IPS-NIHi11 (cell line): Measurements from ENCODE around the gene OSER1.
A peak's percentile ranks its signal among the peaks of the same experiment; 100 is the strongest.

Source experiments
- DNase-seq: peaks from one replicate; pipeline ENCODE4 v3.0.0; 2012; ENCODE audit warnings: mixed read lengths, low spot score

Gene OSER1

DNA sequence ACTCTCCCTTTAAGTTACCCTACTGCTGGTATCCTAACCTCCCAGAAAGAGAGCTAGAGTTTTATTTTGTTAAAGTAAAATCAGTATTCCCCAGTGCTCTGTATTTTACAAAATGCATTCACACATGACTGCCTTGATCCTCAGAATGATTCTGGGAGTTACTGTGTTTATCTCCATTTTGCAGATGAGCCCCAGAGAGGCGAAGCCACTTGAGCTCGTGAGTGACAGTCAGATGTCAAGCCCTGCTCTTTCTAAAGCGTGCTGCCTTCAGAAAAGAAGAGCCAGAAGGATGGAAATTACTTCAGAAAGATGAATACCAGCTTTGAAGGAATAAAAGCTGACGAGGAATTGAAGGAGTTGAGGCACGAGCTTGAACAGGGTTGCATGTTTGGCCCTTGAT lies 14.1 kb upstream of the OSER1 start:
- DNase-seq: no peak

GRCh38 chr20:44223721-44224120 lies 13.2 kb upstream of the OSER1 start:
- no peak for DNase-seq

DNA sequence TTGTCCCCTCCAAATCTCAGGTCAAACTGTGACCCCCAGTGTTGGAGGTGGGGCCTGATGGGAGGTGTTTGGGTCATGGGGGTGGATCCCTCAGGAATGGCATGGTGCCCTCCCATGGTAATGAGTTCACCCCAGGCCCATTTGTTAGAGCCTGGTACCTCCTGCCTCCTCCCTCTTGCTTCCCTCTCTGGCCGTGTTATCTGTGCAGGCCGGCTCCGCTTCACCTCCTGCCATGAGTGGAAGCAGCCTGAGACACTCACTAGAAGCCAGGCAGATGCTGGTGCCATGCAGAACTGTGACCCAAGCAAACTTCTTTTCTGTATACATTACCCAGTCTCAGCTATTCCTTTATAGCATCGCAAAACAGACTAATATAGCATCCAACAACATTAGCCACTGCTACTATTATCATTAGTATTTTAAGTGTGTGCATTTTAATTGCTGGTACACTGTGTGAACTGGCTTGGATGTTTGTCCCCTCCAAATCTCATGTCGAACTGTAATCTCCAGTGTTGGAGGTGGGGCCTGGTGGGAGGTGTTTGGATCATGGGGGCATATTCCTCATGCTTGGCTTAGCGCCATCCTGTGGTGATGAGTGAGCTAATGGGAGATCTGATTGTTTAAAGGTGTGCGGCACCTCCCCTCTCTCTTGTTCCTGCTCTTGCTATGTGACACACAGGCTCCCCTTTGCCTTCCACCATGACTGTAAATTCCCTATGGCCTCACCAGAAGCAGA lies 12.2 kb upstream of the OSER1 start:
- peak; percentile 29 for DNase-seq

DNA sequence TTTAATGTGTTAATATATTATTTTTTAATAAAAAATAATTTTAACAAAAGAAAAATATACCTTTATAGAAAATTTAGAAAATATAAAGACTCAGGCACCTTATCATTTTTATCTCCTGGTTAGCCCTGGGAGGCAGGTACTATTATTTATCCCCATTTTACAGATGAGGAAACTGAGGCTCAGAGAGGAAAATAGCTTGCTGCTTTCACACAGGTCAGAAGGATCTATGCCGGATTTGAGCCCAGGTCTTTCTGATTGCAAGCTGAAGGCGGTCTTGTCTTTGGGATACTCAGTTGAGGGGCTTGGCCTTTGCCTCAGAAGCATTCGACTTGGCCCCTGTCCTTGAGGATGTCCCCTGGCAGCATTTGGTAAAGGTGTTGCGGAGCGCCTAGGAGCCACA lies 11.5 kb upstream of the OSER1 start:
- DNase-seq: no peak

- no peak for DNase-seq
These were observed 10.9 kb upstream of the OSER1 start for GRCh38 chr20:44221368-44221954.

GRCh38 chr20:44219791-44220190 lies 9.2 kb upstream of the OSER1 start:
- no peak for DNase-seq

DNA sequence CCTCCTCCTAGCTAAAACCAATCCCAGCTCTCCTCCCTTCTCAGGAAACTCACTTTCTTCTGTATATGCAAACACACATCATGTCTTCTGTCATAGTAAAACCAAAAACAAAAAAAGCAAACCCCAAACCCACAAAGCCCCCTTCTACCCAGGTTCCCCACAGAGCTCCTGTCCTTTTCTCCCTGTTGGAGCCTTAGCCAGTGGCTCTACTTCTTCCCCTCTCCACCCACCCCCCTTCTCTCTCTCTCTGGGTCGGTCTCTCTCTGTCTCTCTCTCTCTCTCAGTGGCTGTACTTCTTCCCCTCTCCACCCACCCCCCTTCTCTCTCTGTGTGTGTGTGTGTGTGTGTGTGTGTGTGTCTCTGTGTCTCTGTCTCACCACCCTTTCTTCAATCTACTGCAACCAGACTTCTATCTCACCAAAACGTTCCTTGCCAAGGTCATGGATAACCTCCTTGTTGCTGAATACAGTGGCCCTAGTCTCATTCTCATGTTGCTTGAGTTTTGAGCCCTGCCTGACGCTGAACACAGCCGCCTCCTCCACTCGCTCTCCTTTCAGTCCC lies 8.7 kb upstream of the OSER1 start:
- no peak for DNase-seq

GRCh38 chr20:44218446-44218845 lies 7.9 kb upstream of the OSER1 start:
- DNase-seq: no peak

GRCh38 chr20:44217342-44218092 lies 6.9 kb upstream of the OSER1 start:
- DNase-seq: peak; percentile 73

DNA sequence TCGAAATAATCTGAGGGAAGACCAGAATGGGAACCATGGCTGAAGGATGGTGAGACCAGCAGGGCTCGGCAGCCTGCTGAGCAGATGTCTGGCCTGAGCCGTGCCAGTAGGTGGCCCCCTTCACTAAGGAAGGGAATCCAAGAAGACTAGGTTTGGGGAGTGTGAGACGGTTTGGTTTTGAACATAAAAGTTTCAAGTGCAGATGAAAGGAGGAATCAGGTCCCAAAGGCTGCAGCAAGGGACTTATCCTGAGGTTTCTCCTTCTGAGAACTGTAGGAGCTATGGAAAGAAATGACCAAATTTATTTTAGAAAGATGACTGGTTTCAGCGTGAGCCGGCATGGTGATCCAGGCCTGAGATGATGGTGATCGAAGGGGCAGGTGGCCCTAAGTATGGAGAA lies 4.6 kb upstream of the OSER1 start:
- DNase-seq: peak; percentile 42

DNA sequence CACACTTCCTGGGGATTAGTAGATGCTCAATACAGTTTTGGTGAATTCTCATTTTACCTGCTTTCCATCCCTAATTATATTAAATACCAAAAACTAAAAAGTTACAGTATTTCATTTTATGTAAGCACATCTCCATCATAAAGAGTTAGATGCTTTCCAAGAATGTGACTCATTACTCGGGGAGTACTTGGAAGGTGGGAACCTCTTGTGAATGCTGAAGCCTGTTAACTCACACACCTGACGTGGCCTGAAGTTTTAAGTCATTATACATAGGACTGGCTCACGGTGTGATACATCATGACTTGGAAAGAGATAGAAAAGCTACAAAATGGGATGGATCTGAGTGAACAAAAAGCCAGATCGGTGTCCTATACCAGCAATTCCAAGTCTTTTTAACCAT lies 2.2 kb upstream of the OSER1 start:
- DNase-seq: no peak

DNA sequence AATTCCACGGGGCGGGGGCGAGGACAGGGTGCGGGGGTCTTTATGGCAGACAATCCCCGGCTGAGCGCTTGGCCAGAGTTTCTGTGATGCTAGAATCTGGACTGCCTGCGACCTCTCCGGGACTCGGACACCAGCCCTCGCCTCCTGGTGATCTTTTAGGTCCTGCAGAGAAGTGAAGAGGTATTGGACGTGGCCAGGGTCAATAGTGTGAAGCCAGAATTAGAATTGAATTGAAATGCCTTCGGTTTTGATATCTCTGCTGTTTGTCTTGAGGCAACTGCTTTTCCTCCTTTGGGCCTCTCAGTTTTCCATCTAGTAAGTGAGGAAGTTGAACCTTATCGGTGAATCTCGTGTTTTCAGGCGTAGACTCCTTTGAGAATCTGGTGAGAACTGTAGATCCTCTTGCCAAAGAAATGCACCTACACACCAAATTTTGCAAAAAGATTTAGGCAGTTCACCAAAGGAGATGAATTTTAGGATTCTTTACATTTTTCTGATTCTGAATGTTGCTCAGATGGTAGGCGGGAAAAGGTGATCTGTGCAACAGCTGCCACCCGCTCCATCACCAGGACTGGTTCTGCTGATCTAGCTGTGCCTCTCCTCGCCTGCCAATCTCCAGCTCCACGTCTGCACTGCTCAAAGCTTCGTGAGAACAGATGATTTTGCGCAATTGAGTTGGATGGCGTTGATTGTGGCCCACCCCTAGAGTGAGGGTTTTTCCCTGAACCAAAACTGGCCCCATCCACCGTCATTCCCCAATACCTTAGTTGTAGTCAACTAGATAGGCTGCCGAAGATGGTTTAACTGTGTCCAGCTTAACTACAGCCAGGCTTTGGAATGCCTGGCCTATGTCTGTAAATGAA lies 837 bp upstream of the OSER1 start:
- DNase-seq: no peak

DNA sequence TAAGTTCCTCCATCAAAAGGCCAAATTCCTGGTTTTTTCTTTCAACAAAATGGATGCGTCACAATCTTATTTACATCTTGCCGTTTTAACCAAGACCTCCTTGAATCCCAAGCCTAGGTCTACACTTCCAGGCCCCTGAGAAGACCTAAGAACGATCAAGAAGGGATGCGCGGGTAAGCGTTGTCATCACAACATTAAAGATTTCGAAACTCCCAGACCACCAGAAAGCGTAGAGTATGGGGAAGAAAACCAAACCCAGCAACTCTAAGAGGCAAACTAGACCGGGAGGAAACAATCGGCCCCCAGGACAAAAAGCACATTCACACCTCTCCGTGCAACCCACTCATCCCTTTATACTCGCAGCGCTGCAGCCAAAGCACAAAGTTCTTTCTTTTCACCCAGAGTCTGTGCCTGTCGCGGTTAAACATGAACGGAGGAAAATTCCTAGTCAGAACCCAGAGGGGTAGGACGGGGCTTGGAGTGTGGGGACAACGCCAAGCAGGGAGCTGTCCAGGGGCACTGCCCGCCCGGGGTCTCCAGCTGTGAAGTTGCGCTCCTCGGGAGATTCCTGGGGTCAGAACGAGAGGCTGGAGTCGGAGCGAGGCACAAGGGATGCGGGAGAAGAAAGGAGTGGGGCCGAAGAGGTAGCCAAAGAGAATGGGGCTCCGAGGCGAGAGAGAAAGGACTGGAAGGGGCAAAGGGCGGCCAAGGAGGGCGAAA lies 725 bp downstream of the OSER1 start:
- peak; percentile 29 for DNase-seq

DNA sequence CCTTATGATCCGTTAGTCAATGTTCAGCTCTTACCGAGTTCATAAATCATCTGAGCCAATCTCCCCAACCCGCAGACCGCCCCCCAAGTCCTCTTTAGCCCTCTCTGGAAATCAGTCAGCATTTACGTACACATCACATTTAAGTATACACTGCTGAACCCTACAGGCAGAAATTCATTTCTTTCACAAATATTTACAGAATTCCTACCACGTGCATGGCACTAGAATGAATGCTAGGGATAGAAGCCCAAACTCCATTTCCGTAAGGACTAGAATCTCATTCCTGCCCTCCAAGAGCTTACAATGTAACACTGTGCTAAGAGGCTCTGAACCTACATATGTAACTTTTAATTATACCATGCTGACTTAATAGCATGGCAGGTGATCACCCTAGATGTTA lies 1.8 kb downstream of the OSER1 start:
- no peak for DNase-seq

- DNase-seq: no peak
These were observed 2.4 kb downstream of the OSER1 start for GRCh38 chr20:44208165-44208564.

GRCh38 chr20:44207126-44207723 lies 3.3 kb downstream of the OSER1 start:
- DNase-seq: no peak

DNA sequence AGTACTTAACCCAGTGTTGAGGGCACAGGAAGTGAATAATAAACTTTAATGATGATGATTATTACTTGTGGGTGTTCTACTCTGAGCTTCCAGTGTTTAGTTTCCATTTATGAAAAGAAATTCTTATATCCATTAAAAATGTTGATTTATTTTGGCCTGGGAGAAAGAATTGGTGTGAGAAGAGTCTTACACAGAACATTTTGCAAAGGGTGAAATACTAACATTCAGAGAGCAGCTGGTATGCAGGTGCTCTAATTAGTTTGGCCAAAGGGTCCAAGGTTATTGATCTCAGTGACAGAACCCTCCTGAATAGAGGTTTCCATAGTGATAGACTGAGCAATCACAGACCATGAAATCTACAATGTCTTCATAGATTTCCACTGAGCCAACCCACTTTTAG lies 4.4 kb downstream of the OSER1 start:
- no peak for DNase-seq

- DNase-seq: no peak
These were observed 5.7 kb downstream of the OSER1 start for GRCh38 chr20:44204832-44205215.

DNA sequence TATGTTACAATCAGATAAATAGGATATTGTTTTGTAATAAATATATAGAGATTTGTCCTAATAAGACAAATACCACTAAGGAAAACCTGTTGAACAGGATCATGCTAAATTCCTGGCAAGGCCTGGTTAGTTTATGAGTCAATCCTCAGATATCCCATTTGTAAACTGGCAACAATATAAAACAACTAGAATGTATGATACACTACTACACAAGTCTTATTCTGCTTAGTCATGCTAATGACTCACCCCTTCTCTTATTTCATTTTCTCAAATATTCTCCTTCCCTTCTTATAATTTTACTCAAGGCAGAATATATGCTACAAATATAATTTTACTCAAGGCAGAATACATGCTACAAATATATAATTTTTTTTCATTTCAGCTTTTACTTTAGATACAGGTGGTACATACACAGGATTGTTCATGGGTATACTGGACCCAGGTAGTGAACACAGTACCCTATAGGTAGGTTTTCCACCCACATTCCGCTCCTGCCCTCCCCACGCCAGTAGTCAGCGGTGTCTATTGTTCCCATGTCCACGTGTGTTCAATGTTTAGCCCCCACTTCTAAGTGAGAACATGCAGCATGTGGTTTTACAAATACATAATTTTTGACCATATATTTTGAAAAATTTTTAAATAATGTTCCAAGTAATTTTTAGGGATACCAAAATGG lies 6.3 kb downstream of the OSER1 start:
- peak; percentile 29 for DNase-seq

DNA sequence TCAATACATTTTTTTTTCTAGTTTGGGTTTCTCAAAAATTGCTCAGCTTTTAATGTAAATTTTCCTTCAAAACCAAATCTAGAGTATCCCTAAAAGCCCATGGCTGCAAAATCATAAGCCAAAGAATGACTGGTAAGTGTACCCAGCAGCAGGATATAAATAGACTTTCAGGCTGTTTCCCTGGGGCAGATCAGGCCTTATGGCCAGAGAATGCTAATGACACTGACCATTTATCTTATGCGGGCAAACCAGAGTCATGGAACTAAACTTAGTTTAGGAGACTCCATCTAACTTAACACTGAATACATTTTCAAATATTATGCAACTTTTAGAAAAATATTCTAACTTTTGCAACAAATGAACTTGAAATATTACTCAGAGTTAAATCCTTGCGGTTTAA lies 7.4 kb downstream of the OSER1 start:
- no peak for DNase-seq
